Renal pelvis (tissue), 4 donors: ENCODE data around the gene DNAJC16. TPM values are rescaled to one million over a fixed set of nuclear protein-coding genes. Genes with fewer than 3 reads are reported as not detected.
A peak's percentile ranks its signal among the peaks of the same experiment; 100 is the strongest.
"Not testable (repeated sequence)": the region's sequence is repeated elsewhere in the genome, so short reads cannot be mapped to it uniquely, and the experiment has no call there.

Source experiments
- DNase-seq: peaks from one replicate; pipeline ENCODE4 v3.0.0-alpha.2; 2013
- polyA plus RNA-seq, 3 donors: library from polyadenylated mRNA; unstranded; fragments of 120-200 nt; gene quantifications; one replicate each; pipeline ENCODE4 v1.2.1, GENCODE V29; 2013; ENCODE audit not compliant: insufficient read length in 3 of 3

Gene DNAJC16
- polyA plus RNA-seq, 3 donors, result 26.8 to 41.9 (median 37.4) TPM

DNA sequence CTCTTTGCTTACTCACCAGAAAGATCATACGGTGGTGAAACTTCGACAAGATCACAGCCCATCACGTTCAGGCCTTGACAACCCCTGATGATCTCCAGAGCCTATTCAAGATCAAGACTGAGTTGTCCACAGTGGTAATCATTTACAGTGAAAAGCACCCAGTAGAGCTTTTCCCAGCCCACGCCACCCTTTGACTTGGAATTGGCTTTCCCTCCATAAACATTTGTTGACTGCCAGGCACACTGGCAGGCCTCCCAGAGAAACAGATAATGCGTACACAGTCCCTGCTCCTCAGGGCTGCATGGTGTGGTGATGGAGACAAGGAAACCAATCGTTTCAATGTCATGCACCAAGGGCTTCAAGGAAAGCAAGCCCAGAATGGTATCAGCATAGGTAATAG lies 48.1 kb downstream of the DNAJC16 start:
- no peak for DNase-seq

DNA sequence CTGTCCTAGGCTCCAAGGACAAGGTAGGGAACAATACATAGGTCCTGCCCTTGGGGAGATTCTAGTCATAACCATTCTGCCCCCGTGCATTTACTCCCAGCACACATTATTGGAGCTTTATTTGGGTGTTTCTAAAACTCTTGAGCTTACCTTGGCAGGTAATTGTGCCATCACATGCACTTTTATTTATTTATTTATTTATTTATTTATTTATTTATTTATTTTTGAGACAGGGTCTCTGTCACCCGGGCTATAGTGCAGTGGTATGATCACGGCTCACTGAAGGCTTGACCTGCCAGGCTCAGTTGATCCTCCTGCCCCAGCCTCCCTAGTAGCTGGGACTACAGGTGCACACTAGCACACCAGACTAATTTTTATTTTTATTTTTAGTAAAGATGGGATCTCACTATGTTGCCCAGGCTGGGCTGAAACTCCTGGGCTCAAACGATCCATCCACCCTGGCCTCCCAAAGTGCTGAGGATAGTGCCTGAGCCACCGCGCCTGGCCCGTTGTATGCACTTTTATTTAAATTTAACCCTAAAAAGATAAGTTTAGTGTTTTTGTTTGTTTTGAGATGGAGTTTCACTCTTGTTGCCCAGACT lies 49.0 kb downstream of the DNAJC16 start:
- no peak for DNase-seq

DNA sequence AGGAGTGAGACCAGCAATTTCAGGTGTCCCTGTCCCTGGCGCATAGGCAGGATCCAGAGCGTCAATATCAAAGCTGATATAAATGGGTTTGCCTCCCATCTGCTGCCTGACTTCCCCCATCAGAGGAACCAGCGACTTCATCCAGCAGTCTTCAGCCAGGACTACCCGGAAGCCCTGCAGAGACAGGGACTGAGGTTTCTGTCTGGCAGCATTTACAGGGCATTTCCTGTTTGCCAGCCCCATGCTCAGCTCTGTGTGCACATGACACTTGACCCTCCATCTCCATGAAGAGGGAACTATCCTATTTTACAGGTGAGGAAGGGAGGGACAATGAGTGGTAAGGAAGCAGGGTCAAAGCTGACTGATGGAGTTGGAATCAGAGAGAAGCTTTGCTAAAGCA lies 51.0 kb downstream of the DNAJC16 start:
- DNase-seq, result no peak

DNA sequence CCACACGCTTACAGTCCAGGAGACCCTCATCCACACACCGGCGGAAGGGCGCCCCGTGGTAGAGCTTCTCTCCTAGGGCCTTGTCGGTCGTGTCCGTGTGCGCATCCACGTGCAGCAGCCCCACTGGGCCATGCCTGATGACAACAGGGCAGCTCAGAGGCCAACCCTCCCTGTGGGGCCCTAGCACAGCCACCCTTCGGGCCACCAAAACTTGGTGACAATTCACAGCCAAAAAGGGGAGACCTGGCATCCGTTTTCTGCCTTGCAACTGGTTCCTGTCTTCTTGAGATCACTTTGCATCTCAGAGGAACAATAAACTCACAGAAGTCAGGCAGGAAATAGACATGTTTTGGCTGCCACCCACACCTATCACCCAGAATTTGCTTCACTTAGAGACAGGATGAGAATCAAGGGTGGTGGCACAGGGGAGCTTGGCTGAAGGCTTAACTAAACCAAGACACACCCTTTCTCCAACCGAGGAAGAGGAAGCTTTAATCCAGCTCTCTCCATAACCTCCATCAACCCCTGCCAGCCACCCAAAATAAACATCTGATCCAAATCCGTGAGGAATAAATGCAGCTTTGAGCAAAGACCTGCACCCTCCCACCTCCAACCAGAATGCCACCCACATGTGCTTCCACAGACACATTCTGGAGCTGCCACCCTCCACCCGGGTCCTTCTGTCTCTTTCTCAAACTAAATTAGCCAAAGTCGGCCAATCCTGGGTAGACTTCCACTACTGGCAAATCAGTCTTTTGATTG lies 52.5 kb downstream of the DNAJC16 start:
- DNase-seq, result no peak

DNA sequence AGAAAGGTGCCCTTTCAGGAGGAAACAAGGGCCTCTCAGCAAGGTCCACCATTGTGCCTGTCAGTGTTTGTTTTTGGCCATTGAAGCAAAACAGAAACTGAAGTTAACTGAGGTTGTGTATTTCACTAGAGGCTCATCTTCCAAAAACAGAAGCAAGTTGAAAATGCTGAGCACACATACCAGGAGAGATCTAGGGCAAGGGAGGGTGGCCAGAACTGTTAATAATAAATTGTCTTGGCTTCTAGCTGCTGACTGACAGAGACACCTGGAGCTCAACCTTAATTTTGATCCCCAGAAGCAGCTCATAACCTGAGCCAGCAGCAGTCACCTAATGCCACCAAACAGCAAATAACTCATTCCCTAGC lies 53.0 kb downstream of the DNAJC16 start:
- DNase-seq, result no peak

DNA sequence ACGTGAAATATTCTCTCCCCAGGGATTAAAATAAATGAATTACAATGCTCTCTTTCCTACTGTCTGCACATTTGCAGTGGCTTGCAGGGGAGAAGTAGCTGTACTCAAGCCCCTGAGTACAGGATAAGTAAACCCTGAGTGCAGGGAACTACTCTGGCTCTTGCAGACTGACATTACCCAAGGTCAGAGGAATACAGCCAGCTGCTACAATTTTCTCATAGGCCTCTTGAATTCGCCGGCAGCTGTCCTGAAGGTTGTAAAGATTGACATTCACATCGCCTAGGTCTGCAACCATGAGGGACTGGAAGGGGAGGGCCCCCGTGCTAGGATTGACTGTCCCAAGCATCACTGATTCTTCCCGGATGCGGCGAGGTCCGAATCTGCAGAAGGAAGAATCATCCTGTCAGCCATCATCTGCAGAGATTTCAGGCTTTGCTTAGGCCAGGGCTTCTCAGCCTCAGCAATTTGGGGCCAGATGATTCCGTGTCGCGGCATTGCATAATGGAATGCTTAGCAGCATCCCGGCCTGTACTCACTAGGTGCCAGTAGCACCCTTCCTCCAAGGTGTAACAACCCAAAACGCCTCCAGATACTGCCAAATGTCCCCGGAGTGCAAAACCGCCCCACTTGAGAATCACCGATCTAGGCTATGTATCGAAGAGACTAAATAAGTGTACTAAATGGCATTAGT lies 56.5 kb downstream of the DNAJC16 start:
- DNase-seq, result no peak

DNA sequence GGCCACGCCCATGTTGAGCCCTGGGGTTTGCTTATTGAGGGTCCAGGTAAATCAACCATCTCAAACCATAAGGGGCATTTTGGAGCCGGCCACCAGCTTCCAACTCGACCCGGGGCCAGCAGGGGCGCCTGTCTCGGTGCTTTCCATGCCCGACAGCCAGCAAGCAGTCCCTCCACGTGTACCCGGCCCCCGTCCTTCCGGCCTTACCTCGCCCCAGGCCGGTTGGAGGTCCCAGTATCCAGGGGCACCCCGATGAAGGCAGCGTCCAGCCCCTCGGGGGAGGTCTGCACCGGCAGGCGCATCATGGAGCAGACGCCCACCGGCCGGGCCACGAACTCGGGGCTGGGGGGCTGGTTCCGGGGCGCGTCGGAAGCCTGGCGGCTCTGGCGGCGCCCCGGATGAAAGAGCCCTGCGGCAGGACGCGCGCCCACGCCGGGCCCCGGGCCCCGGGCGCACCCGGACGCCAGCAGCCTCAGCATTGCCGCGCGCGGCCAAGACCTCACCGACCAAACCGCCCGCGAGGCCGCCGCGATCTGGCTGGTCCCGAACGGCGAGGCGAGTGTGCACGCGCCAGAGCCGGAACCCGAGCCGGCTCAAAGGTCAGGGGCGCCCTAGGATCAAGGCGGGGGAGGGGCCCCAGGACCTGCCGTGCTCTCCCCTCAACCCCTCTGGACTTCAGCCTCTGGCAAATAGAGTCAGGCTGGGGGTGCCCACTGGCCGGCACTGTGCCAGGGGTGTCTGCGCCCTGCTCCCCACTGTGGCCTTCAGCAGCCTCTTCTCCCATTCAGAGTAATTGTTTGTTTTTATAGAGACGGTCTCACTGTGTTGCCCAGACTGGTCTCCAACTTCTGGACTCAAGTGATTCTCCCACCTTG lies 58.1 kb downstream of the DNAJC16 start, which contains the start of gene AGMAT:
Gene AGMAT, minus strand, starts transcription at position 563 of the 875 bp plus-strand sequence. Its CDS starts 84 bp downstream, at position 479.
- no peak for DNase-seq

DNA sequence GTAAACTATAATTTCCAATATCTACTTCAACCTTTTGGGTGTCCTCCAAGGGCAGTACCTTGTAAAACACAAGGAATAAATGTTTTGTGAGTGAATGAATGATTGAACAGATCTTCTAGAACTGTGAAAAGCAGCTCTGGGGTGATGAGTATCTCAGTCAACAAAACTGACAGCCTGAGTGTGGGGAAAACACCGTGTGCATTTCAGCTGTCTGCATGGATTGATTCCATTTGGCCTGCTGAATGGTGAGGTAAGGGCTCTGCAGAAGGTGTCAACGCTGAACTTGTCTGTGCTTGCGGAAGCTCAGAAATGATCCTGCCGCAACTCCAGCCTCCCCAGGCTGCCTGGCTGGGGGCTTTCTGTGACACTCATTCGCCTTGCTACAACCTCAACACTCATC lies 65.6 kb downstream of the DNAJC16 start:
- no peak for DNase-seq

DNA sequence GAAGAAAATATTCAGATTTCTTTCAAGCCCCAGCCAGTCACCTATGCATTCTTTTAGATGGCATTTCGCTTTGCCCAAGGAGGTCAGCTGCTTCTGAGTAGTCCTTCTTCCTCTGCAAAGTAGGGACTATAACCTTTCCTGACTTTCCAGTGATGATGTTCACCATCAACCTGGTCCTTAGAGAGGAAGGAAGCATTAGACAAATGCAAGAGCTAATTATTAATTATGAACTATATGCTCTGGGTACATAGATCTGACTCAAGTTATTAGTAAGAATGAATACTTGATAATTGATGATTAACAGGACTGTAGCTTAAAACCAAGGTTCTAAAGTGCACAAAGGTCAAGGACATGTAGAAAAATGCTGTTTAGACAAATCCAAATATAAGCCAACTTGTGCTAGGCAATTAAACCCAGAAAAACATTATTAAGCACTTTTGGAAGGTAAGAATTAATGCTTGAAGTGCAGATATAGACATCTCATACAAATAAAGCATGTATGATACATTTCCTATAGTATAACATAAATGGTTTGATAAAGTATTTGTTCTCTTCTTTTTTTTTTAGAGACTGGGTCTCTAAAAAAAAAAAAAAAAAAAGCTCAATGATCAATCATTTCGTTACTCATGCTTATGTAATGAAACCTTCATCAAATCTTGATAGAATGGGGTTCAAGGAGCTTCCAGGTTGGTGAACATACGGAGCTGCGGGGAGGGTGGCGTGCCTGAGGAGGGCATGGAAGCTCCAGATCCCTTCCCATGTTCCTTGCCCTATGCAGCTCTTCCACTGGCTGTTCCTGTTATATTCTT lies 69.4 kb downstream of the DNAJC16 start:
- no peak for DNase-seq

DNA sequence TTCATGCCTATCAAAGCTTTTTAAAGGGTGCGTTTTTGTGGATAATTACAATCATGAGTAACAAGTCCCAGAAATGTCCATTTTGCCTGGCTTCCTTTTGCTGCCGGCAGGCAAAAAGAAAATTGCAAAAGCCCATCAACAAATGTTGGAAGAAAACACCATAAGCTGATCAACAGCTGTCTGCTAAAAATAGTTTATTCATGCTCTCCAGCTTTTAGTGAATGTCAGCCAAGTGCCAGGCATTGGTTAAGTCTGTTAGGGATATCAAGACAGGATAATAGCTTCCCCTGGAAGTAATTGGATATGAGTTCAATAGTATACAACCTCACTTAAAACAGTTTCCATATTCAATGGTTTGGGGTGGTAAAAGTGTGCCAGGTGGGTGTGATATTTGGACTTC lies 71.8 kb downstream of the DNAJC16 start:
- DNase-seq, result no peak

DNA sequence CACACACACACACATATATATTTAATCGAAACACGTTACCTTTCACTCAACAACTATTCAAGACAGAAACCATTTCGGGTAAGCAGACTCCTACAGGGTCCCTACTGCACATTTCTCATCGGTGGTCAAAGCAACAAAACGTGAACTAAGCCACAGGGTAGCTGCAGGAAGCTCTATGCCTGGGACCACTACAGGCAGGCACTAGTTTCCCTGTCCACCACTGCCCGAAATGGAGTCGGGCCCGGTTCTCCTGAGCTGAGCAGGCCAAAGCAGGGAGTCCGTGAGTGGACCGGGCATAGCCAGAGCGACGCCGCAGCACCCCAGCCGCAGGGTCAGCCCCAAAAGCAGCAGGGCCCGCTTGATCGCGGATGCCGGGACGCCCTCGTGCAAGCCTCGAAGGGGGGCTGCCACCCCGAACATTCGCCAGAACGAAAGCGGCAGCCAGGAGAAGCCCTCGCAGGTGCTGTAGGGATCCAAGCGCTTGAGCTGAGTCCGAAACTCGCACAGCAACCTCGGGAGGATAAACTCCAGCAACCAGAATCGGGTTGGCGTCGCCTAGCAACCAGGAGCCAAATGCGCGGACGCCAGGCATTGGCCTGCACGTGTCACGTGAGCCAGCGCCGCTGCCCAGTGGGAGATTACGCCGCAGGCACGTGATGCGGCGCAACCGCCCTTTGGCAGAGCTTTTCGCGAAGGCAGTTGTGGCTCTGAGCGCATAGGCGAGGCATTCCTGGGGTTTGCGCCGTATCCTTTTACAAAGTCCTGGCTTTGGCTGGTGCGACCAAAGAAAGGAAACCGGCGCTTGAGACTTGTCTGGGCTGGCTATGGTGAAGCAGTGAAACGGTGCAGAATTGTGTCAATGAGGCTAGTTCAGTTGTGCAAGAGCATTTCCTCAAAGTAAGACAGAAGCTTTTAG lies 76.7 kb downstream of the DNAJC16 start:
- DNase-seq, result peak; percentile 97

DNA sequence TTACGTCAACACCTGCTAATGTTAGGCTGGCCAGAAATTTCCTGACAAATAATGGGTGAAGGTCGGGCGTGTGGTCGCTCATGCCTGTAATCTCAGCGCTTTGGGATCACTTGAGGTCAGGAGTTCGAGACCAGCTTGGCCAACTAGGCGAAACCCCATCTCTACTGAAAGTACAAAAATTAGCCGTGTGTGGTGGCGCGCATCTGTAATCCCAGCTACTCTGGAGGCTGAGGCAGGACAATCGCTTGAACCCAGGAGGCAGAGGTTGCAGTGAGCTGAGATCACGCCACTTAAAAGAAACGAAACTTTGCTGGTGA lies 77.3 kb downstream of the DNAJC16 start:
- DNase-seq, result not testable (repeated sequence)

DNA sequence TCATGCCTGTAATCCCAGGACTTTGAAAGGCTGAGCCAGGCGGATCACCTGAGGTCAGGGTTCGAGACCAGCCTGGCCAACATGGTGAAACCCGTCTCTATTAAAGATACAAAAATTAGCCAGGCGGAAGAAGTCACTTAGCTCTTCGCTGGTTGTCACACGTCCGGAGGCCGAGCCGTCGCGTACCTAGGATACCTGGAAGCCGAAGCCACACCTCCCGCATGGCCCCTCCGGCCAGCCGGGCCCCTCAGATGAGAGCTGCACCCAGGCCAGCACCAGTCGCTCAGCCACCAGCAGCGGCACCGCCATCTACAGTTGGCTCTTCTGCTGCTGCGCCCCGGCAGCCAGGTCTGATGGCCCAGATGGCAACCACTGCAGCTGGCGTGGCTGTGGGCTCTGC lies 77.8 kb downstream of the DNAJC16 start:
- DNase-seq, result not testable (repeated sequence)

DNA sequence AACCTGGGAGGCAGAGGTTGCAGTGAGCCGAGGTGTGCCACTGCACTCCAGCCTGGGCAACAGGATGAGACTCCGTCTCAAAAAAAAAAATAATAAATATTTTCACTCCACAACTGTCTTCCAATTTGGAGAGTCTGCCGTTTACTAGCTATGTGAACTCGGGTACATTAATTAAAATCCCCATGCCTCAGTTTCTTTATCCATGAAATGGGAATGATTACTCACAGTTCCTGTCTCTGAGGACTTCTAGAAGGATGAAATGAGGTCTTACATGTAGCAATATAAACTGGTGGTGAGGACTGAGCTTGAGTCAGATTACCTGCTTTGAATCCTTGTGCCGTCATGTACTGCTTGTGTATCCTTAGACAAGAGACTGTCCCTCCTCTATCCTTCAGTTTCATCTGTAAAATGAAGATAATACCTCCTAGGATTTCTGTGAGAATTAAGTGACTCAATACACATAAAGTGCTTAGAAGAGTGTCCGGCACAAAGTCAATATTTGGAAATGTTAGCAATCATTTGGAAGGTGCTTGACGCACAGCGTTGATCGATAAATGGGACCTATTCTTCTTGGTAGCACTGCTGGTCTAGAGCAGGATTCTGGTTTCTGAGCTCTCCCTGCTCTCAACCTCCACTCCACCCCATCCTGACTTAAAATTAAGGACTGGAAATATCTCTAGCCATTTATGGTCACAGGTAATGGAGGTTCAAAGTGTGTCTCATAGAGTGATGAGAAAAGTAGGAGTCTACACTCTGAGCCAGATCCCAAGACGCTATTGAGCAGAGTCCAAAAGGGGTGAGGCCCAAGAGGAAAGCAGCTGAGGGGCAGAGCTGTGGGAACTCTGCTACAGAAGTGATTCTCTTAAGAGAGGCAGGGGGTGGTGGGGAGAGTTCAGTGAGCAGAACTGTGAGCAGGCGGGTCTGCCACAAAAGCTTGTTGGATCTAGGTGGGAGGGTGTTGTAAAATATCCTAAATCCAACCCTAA lies 79.0 kb downstream of the DNAJC16 start:
- no peak for DNase-seq

DNA sequence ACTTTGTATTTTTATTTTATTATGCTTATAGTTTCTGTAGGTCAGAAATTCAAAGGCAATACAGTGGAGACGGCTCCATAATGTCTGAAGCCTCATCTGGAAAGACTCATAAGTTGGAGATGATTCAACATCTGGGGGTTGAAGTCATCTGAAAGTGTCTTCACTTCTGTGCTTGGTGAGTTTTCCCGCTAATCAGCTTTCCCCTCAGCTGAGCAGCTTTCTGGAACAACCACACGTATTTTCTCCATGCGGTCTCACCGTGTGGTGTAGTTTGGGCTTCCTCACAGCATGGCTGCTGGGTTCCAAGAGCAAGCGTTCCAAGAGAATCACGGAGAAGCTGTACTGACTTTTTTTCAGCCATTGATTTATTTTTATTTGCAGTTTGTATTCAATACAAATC lies 83.0 kb downstream of the DNAJC16 start:
- no peak for DNase-seq

DNA sequence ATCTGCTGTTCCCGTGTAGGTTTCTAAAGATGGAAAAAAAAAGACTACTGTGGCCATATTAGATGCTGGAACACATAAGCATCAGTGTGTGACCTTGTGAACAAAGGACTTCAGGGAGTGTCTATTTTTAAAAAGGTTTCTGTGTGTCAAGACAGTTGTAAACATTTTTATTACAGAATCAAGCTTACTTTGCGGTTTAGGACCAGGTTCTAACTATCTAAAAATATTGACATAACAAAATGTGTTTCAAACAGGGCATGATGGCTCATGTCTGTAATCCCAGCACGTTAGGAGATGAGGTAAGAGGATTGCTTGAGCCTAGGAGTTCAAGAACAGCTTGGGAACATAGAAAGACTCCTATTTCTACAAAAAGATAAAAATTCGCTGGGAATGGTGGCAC lies 83.5 kb downstream of the DNAJC16 start:
- DNase-seq, result no peak

DNA sequence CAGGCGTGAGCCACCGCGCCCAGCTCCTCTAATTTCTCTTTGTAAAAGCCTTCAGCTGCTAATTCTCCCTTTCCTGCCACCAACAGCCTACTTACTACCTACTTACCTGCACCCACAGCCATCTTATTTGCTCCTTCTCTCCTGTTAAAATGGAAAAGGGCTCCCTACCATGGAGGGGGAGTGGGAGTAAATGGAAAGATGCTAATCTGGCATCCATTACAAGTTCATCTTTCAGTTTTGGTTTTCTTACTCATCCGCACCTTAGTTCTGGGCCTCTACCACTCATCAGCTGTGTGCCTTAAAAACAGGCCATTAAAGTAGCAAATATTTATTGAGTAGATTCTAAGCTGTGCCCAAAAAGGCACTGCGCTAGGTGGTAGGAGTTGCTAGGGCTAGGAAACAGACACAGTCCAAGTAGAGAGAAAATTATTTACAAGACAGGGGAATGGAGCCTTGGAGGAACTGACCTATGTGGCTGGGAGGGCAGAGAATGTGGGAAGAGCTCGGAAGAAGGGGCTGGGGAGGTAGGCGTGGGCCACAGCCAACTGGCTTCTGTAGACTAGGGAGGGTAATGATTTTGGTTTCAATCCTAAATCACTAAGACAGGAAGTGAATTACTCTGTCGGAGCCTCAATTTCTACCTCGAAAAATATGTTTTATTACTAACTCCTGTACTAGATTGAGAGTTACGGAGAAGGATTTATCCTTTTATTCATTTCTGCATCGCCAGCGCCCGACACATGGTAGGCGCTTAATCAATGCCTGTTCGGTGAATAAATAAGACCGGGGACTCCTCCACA lies 89.9 kb downstream of the DNAJC16 start:
- DNase-seq, result no peak
